MM.1S (cell line): Measurements from ENCODE around the gene NOS3.

Experiments
- CTCF ChIP-seq: fragments of 300-600 bp; sonication (generic); IDR thresholded peaks from 2 replicates; pipeline ENCODE4 v1.5.1; 2016; ENCODE audit warnings: antibody characterized with exemption, low read length, mixed read lengths
- EZH2 ChIP-seq: fragments of 300-600 bp; sonication (generic); optimal IDR thresholded peaks from 2 replicates; pipeline ENCODE3; 2017; ENCODE audit warnings: low read depth, mild to moderate bottlenecking, antibody characterized with exemption, low read length, mixed read lengths
- EZH2phosphoT487 ChIP-seq: fragments of 300-600 bp; sonication (generic); IDR thresholded peaks from 2 replicates; pipeline ENCODE4 v1.6.1; 2018; ENCODE audit warnings: antibody characterized with exemption, low read length

DNA sequence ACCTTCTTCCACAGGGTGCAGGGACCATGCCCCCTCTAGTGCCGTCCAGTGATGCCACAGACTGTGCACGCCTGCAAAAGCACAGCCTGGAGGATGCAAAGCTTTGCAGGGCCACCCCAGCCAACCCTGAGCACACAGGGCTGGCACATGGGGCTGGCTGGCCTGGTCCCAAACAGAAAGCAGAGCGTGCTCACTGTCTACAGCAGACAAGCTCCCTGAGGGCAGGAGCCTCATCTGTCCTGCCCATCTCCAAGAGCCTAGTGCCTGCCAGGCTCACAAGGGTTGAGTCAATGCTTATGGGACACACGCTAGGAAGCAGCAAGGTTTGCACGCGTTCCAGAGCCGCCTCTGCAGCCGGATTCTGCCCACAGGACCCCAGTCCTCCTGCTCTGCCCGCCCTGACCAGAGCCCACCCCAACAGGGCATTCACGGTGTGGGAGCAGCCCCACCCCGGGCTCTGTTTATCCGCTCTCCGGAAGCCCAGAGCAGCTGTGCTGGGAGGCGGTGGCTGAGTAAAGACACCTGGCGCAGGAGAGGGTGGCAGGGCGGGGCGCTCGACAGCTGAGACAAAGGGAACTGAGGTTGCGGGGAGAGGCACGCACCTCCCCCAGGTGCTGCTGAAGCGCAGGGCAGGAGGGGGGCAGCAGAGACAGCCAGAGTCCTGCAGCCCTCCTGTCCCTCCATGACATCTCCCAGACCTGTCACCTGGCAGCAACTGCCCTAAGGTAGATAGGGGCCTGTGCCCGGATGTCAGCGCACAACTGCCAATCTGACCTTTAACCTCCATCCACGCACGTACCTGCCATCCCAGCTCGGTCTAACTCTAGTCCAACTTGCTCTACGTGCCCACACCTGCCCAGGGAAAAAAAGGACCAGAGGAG lies 17.0 kb upstream of the NOS3 start:
- TF ChIP-seq CTCF, result no peak
- no peak for TF ChIP-seq EZH2
- TF ChIP-seq EZH2phosphoT487, result no peak
